AG04450 (cell line): ENCODE measurements around the gene TBATA. TPM values are rescaled to one million over a fixed set of nuclear protein-coding genes. Genes with fewer than 3 reads are reported as not detected.

Source experiments
- CTCF ChIA-PET: fragments of 300-600, 350-600 bp; formaldehyde crosslinking; extraction: SDS; loops from one replicate; lab custom pipeline; 2022; ENCODE audit warnings: antibody characterized with exemption, inconsistent platforms; lab: Charles Lee
- POLR2A ChIA-PET: fragments of 350-600 bp; formaldehyde crosslinking; extraction: SDS; loops from one replicate; lab custom pipeline; 2021; ENCODE audit warnings: antibody characterized with exemption, inconsistent platforms; lab: Yijun Ruan, JAX
- DNase-seq: peaks from one replicate; pipeline ENCODE4 v3.0.0-alpha.2; 2011; ENCODE audit warnings: low read depth, low spot score
- H3K27ac ChIP-seq: one replicate; pipeline ENCODE4 v1.5.1; 2012; ENCODE audit warnings: low read depth, low read length, control low read depth
- H3K27me3 ChIP-seq: one replicate; pipeline ENCODE4 v1.6.0; 2012; ENCODE audit warnings: low read length; ENCODE audit not compliant: control insufficient read depth, insufficient read depth
- H3K4me3 ChIP-seq: 2 replicates; pipeline ENCODE4 v1.5.1; 2011; ENCODE audit warnings: mild to moderate bottlenecking, low read depth, low read length, control low read depth
- H3K9me3 ChIP-seq: 2 replicates; pipeline ENCODE4 v1.5.1; 2012; ENCODE audit warnings: low read length; ENCODE audit not compliant: control insufficient read depth, insufficient read depth
- polyA plus RNA-seq: library from polyadenylated mRNA; depleted of rRNA; stranded (reverse); fragments of >200 nt; gene quantifications from 2 replicates; pipeline ENCODE4 v1.2.3, GENCODE V29; 2011
- TF ChIP-seq, protein P1 (sequence below): IDR thresholded peaks from 2 replicates; pipeline ENCODE4 v1.5.1; 2011; ENCODE audit warnings: low read depth, low read length, control low read depth, inconsistent platforms

TBATA gene
- polyA plus RNA-seq, 1 experiment = not detected

DNA sequence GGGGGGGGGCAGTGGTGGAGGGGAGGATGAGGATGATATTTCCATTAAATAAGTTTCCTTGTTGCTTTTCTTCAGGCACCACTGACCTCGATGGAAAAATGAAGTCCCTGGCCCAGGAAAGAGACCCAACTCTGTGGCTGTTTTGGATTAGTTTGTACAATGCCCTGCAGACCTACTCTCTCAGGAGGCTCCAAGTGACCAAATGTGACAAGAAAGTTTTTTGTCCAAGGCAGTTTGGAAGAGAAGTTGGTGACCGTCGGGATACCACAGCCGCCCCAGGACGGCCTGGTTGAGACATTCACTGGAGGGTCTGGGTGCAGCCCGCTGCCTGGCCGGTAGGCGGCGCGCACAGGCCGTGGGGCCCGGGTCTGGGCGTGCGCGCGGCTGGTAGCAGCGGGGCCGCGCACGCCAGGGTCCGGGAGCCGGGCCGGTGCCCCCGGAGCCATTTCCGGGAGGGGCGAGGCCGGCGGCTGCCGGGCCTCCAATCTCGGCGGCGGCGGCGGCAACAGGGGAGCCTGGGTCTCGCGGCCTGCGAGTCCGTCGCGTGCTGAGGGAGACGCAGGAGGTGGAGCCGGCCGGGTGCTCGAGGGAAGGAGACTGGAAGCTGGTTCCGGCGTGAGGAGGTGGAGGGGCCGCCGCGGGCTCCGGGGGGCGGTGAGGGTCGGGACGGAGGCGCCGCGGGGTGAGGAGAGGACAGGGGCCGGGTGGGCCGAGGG is 30.5 kb upstream of the TBATA start, which contains the start of gene SGPL1:
Gene SGPL1, plus strand, starts transcription at position 445 of the 716 bp plus-strand sequence. CDS start 906 bp downstream, outside the sequence.
- Histone ChIP-seq H3K27ac (peak within 1 kb of the TSS; percentile 95), H3K27me3 (peaks cover 8% of the 10 kb centered on the region), H3K4me3 (peak within 1 kb of the TSS; percentile 96), H3K9me3 (no peaks in the 10 kb centered on the region; the same call in 1 of the 2 replicates)
- POLR2A ChIA-PET = interaction anchor here (2.0 kb wide), 1 partner anchor 17 kb away, joined by 11 read pairs; no protein-coding TSS in a partner anchor
- TF ChIP-seq, protein P1, sequence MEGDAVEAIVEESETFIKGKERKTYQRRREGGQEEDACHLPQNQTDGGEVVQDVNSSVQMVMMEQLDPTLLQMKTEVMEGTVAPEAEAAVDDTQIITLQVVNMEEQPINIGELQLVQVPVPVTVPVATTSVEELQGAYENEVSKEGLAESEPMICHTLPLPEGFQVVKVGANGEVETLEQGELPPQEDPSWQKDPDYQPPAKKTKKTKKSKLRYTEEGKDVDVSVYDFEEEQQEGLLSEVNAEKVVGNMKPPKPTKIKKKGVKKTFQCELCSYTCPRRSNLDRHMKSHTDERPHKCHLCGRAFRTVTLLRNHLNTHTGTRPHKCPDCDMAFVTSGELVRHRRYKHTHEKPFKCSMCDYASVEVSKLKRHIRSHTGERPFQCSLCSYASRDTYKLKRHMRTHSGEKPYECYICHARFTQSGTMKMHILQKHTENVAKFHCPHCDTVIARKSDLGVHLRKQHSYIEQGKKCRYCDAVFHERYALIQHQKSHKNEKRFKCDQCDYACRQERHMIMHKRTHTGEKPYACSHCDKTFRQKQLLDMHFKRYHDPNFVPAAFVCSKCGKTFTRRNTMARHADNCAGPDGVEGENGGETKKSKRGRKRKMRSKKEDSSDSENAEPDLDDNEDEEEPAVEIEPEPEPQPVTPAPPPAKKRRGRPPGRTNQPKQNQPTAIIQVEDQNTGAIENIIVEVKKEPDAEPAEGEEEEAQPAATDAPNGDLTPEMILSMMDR = peak; percentile 79
- CTCF ChIA-PET = interaction anchor here (0.6 to 3.6 kb wide), 11 partner anchors 12 to 451 kb away, joined by 3 to 16 read pairs (median 3); no protein-coding TSS in a partner anchor
- DNase-seq = peak; percentile 30

DNA sequence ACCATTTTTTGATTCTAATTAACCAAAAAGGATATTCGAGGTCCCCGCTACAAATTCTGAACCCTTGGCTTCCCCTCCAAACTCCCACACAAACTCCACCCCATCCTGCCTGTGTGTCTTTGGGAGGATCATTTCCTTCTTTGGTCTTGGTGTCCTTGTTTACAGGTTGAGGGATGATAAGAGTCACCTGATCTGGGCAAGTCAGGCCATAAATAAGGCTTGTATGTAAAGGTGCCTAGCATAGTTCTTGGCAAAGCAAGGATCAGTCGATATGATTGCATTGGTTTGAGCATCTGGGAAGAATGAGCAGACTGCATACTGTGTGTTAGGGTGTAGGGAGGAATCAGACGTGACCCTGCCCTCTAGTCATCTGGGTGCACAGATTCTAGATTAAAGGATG is 28.9 kb upstream of the TBATA start:
- Histone ChIP-seq H3K9me3 (no peaks in the 10 kb centered on the region; the same call in 1 of the 2 replicates), H3K27ac (no peak overlapping the region), H3K27me3 (peaks cover 8% of the 10 kb centered on the region), H3K4me3 (no peak overlapping the region)
- TF ChIP-seq, protein P1 = no peak
- no peak for DNase-seq
- ChIA-PET POLR2A (no interaction called here), CTCF (interaction anchor here (0.6 to 1.0 kb wide), 3 partner anchors 86 to 1197 kb away, joined by 3 to 6 read pairs (median 3); no protein-coding TSS in a partner anchor)

DNA sequence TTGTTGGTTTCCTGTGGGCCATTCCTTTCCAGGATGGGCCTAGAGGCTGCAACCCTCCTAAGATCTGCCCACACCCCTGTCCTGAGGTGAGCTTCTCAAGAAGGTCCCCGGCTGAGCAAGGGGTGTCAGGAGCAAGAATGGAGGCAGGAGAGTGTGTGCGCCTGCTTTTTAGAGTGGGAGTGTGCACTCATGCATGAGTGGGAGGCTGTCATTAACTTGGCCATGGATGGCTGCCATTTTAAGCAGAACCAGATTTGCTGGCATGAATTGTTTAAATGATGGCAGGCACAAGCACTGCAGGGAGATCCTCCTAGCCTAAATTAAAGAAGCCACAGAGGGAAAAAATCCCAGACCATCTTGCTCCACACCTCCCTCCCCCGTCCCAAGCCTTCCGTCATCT is 27.6 kb upstream of the TBATA start:
- Histone ChIP-seq H3K4me3 (no peak overlapping the region), H3K9me3 (no peaks in the 10 kb centered on the region; the same call in 1 of the 2 replicates), H3K27me3 (peaks cover 11% of the 10 kb centered on the region), H3K27ac (no peak overlapping the region)
- POLR2A ChIA-PET = no interaction called here
- CTCF ChIA-PET = no interaction called here
- TF ChIP-seq, protein P1 = no peak
- no peak for DNase-seq

DNA sequence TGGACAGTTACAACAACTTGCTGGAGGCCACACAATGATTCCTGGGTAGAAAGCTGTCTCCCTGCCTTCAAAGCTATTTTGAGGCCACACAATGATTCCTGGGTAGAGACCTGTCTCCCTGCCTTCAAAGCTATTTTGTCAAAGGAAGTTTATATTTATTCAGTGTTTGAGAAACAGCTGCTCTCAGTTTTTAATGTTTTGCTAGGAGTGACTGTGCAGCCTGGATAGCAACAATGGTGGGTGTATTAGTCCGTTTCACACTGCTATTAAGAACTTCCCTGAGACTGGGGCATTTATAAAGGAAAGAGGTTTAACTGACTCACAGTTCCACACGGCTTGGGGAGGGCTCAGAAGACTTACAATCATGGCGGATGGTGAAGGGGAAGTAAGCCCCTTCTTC is 26.7 kb upstream of the TBATA start:
- Histone ChIP-seq H3K27ac (no peak overlapping the region), H3K4me3 (no peak overlapping the region), H3K27me3 (peaks cover 14% of the 10 kb centered on the region), H3K9me3 (no peaks in the 10 kb centered on the region; the same call in 1 of the 2 replicates)
- CTCF ChIA-PET = no interaction called here
- POLR2A ChIA-PET = no interaction called here
- no peak for DNase-seq
- TF ChIP-seq, protein P1 = no peak

DNA sequence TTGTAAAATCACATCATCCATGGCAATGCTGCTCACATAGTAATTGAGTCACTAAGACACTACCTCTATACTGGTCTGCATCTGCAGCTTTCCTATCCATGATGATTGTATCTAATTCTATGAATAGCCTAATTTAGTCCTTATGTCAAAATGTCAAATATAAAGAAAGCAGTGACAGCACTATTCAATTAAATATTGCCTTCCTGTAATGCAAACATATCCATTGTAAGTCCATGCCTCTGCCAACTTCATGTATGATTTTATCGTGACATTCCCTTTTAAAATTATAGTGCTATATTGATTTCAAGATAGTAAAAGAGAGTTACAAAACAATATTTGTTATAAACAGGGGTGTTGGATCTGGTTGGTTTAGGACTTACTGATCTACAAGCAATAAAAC is 25.8 kb upstream of the TBATA start:
- no peak overlapping the region for H3K27ac ChIP-seq
- POLR2A ChIA-PET = no interaction called here
- no peaks in the 10 kb centered on the region; the same call in 1 of the 2 replicates for H3K9me3 ChIP-seq
- TF ChIP-seq, protein P1 = no peak
- CTCF ChIA-PET = interaction anchor here (1.4 kb wide), 1 partner anchor 52 kb away, joined by 4 read pairs; no protein-coding TSS in a partner anchor
- H3K4me3 ChIP-seq = no peak overlapping the region
- peaks cover 23% of the 10 kb centered on the region for H3K27me3 ChIP-seq
- DNase-seq = no peak
